ENCODE data around the gene WDR90. TPM values are rescaled to one million over a fixed set of nuclear protein-coding genes. Genes with fewer than 3 reads are reported as not detected.

The WDR90 gene
- total and polyA plus RNA-seq, 2 of the 13 experiments (the other 11 are each of a cell fraction or from before 2014, with no cell fraction given), result 14.9 to 28.9 TPM

DNA sequence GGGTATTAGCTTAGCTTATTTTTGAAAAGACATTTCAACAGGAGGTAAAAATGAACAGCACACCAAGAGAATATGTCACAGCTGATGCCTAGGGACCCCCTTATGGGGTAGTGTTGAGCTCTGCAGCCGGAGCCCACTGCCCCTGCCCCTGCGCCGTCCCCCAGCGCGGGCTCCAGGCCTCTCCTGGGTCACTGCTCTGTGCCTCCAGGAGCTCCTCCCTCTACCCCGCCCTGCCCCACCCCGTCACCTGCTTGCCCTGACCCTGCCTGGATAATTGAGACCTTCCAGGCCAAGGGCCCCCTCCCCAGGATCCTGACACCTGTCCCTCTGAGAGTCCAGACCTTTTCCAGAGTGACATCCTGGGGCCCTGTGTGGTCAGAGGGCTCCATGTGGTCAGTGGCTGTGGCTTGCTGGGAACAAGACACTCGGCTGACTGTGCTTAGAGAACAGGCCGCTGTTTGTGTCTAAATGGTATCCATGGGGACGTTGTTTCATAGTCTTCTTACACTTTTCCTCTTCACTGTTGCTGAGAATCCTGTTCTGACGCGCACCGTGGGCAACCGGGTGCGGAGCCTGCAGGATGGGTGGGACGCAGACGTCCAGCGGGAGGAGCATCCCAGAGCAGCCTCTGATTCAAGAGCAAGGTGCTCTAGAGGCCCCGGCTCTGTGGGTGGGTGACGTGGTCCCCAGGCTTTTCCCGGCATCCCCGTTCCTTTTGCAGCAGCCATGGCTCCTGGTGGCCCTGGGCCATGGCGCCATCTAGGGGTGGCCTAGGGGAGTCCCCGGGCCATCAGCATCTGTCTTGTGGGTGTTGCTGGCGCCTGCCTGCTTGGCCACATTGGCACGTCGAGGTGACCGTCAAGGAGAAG is 38.4 kb upstream of the WDR90 start (continued):
- no peak for TF ChIP-seq ZNF674 (CRISPR knock-in tag; IDR thresholded peaks at IDR 0.05; ENCODE audit: low read depth)
- no peak for TF ChIP-seq ZNF382 (CRISPR knock-in tag; IDR thresholded peaks at IDR 0.05; ENCODE audit: borderline replicate concordance)
- no peak for TF ChIP-seq ZNF337 (CRISPR knock-in tag; IDR thresholded peaks at IDR 0.05; ENCODE audit: borderline replicate concordance, low read depth)
- no peak for TF ChIP-seq ZNF746 (CRISPR knock-in tag; IDR thresholded peaks at IDR 0.05)
- TF ChIP-seq ZNF567 (CRISPR knock-in tag; IDR thresholded peaks at IDR 0.05; ENCODE audit: borderline replicate concordance), result no peak
- no peak for TF ChIP-seq ZNF44 (CRISPR knock-in tag; IDR thresholded peaks at IDR 0.05)
- peak; percentile 36; the same call in 1 of the 2 replicates for TF ChIP-seq SMC3 (IDR thresholded peaks at IDR 0.05; ENCODE audit: low read length)
- TF ChIP-seq IKZF1 (IDR thresholded peaks at IDR 0.05), result no peak
- no peak for TF ChIP-seq SCMH1 (CRISPR knock-in tag; IDR thresholded peaks at IDR 0.05; ENCODE audit: borderline replicate concordance)
- peak; percentile 52; the same call in 1 of the 2 replicates for TF ChIP-seq HDAC2 (CRISPR knock-in tag; IDR thresholded peaks at IDR 0.05)
- TF ChIP-seq ZFP36L1 (CRISPR knock-in tag; IDR thresholded peaks at IDR 0.05), result no peak
- no peak for TF ChIP-seq ZNF496 (CRISPR knock-in tag; IDR thresholded peaks at IDR 0.05; ENCODE audit: insufficient replicate concordance)
- TF ChIP-seq, protein P1, sequence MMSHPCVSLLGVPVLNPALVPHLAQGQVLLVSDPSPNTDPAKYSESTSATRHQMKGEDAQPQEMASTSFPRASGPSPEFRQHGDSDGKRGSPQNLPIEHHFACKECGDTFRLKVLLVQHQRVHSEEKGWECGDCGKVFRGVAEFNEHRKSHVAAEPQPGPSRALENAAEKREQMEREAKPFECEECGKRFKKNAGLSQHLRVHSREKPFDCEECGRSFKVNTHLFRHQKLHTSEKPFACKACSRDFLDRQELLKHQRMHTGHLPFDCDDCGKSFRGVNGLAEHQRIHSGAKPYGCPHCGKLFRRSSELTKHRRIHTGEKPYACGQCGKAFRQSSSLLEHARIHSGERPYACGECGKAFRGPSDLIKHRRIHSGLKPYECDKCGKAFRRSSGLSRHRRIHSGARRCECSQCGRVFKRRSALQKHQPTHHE (CRISPR knock-in tag; IDR thresholded peaks at IDR 0.05; ENCODE audit: borderline replicate concordance), result no peak
- TF ChIP-seq, protein P2, sequence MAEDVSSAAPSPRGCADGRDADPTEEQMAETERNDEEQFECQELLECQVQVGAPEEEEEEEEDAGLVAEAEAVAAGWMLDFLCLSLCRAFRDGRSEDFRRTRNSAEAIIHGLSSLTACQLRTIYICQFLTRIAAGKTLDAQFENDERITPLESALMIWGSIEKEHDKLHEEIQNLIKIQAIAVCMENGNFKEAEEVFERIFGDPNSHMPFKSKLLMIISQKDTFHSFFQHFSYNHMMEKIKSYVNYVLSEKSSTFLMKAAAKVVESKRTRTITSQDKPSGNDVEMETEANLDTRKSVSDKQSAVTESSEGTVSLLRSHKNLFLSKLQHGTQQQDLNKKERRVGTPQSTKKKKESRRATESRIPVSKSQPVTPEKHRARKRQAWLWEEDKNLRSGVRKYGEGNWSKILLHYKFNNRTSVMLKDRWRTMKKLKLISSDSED (CRISPR knock-in tag; IDR thresholded peaks at IDR 0.05), result no peak
- TF ChIP-seq, protein P3, sequence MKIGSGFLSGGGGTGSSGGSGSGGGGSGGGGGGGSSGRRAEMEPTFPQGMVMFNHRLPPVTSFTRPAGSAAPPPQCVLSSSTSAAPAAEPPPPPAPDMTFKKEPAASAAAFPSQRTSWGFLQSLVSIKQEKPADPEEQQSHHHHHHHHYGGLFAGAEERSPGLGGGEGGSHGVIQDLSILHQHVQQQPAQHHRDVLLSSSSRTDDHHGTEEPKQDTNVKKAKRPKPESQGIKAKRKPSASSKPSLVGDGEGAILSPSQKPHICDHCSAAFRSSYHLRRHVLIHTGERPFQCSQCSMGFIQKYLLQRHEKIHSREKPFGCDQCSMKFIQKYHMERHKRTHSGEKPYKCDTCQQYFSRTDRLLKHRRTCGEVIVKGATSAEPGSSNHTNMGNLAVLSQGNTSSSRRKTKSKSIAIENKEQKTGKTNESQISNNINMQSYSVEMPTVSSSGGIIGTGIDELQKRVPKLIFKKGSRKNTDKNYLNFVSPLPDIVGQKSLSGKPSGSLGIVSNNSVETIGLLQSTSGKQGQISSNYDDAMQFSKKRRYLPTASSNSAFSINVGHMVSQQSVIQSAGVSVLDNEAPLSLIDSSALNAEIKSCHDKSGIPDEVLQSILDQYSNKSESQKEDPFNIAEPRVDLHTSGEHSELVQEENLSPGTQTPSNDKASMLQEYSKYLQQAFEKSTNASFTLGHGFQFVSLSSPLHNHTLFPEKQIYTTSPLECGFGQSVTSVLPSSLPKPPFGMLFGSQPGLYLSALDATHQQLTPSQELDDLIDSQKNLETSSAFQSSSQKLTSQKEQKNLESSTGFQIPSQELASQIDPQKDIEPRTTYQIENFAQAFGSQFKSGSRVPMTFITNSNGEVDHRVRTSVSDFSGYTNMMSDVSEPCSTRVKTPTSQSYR (CRISPR knock-in tag; IDR thresholded peaks at IDR 0.05; ENCODE audit: borderline replicate concordance), result no peak
- no peak for TF ChIP-seq AHR (CRISPR knock-in tag; IDR thresholded peaks at IDR 0.05)
- TF ChIP-seq, protein P4, sequence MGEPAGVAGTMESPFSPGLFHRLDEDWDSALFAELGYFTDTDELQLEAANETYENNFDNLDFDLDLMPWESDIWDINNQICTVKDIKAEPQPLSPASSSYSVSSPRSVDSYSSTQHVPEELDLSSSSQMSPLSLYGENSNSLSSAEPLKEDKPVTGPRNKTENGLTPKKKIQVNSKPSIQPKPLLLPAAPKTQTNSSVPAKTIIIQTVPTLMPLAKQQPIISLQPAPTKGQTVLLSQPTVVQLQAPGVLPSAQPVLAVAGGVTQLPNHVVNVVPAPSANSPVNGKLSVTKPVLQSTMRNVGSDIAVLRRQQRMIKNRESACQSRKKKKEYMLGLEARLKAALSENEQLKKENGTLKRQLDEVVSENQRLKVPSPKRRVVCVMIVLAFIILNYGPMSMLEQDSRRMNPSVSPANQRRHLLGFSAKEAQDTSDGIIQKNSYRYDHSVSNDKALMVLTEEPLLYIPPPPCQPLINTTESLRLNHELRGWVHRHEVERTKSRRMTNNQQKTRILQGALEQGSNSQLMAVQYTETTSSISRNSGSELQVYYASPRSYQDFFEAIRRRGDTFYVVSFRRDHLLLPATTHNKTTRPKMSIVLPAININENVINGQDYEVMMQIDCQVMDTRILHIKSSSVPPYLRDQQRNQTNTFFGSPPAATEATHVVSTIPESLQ (CRISPR knock-in tag; conservative IDR thresholded peaks at IDR 0.05), result no peak
- TF ChIP-seq ZNF460 (CRISPR knock-in tag; IDR thresholded peaks at IDR 0.05; ENCODE audit: borderline replicate concordance), result no peak
- TF ChIP-seq ZNF263 (CRISPR knock-in tag; IDR thresholded peaks at IDR 0.05), result peak; percentile 40; the same call in 1 of the 2 replicates
- no peak for TF ChIP-seq GATA4 (IDR thresholded peaks at IDR 0.05; ENCODE audit: borderline replicate concordance, low read depth)
- no peak for TF ChIP-seq ZNF264 (CRISPR knock-in tag; IDR thresholded peaks at IDR 0.05)
- TF ChIP-seq SRSF4 (IDR thresholded peaks at IDR 0.05; ENCODE audit: low read depth, low read length, poor library complexity, severe bottlenecking), result no peak
